Upper lobe of right lung (tissue), 1 donor: Measurements from ENCODE around the gene MOSMO. TPM values are rescaled to one million over a fixed set of nuclear protein-coding genes. Genes with fewer than 3 reads are reported as not detected.
"Not testable (repeated sequence)": the region's sequence is repeated elsewhere in the genome, so short reads cannot be mapped to it uniquely, and the experiment has no call there.

Source experiments
- ATAC-seq: fragments of 200-7000 bp; cut with Tn5 transposase; one replicate; pipeline ENCODE4 v1.9.1; 2020; ENCODE audit warnings: mild to moderate bottlenecking, moderate library complexity
- DNase-seq: peaks from one replicate; pipeline ENCODE4 v3.0.0-alpha.2; 2020
- H3K27ac ChIP-seq: fragments of 200-600 bp; one replicate; pipeline ENCODE4 v1.8.0; 2022
- H3K27me3 ChIP-seq: fragments of 200-600 bp; one replicate; pipeline ENCODE4 v1.8.0; 2022; ENCODE audit warnings: mild to moderate bottlenecking
- H3K36me3 ChIP-seq: fragments of 200-600 bp; one replicate; pipeline ENCODE4 v1.8.0; 2022
- H3K4me1 ChIP-seq: fragments of 200-600 bp; one replicate; pipeline ENCODE4 v1.8.0; 2022
- H3K4me3 ChIP-seq: fragments of 200-600 bp; one replicate; pipeline ENCODE4 v1.8.0; 2022; ENCODE audit warnings: mild to moderate bottlenecking
- H3K9me3 ChIP-seq: fragments of 200-600 bp; one replicate; pipeline ENCODE4 v1.8.0; 2022
- CTCF ChIP-seq: fragments of 200-600 bp; IDR thresholded peaks from one replicate; pipeline ENCODE4 v1.8.0; 2022; ENCODE audit warnings: antibody characterized with exemption
- intact Hi-C: fragments of 100-400 bp; cut with DNase I; formaldehyde crosslinking; loops from one replicate; pipeline ENCODE4 v1.11.0; 2022
- total RNA-seq: library from RNA; stranded (reverse); fragmentation: NEBNext Ultra II Directional; extraction: Animal tissue kit (Norgen Biotek cat#: 25700); gene quantifications from one replicate; pipeline ENCODE4 v1.2.1, GENCODE V29; 2021
- donor health status: DM: no; HTN: yes; CAD: no; lungs with severe emphysema.

Gene MOSMO
- total RNA-seq, 1 donor from 2014 or later: 11.4 TPM

- Histone ChIP-seq H3K4me1 (peaks cover 22% of the 10 kb centered on the region), H3K4me3 (no peak overlapping the region), H3K27me3 (no peaks in the 10 kb centered on the region), H3K9me3 (no peaks in the 10 kb centered on the region), H3K27ac (no peak overlapping the region), H3K36me3 (no peaks in the 10 kb centered on the region)
- intact Hi-C loops: no loop called here
- DNase-seq (no peak), ATAC-seq (no peak)
- no peak for TF ChIP-seq CTCF
Measured at GRCh38 chr16:22016927-22017326, 9.0 kb downstream of the MOSMO start.

- intact Hi-C loops: no loop called here
- Histone ChIP-seq H3K27ac (no peak overlapping the region), H3K9me3 (no peaks in the 10 kb centered on the region), H3K27me3 (no peaks in the 10 kb centered on the region), H3K4me1 (peaks cover 22% of the 10 kb centered on the region), H3K36me3 (no peaks in the 10 kb centered on the region), H3K4me3 (no peak overlapping the region)
- no peak for TF ChIP-seq CTCF
- DNase-seq (no peak), ATAC-seq (no peak)
Measured at GRCh38 chr16:22018559-22018958, 10.6 kb downstream of the MOSMO start.

- H3K36me3 ChIP-seq: no peaks in the 10 kb centered on the region
- H3K9me3 ChIP-seq: no peaks in the 10 kb centered on the region
- H3K4me3 ChIP-seq: no peak overlapping the region
- intact Hi-C loops: no loop called here
- H3K27ac ChIP-seq: no peak overlapping the region
- no peaks in the 10 kb centered on the region for H3K27me3 ChIP-seq
- DNase-seq (no peak), ATAC-seq (no peak)
- no peak for TF ChIP-seq CTCF
- H3K4me1 ChIP-seq: peaks cover 29% of the 10 kb centered on the region
Measured at GRCh38 chr16:22022151-22022550, 14.2 kb downstream of the MOSMO start.

- ATAC-seq (no peak), DNase-seq (no peak)
- Histone ChIP-seq H3K27me3 (no peaks in the 10 kb centered on the region), H3K36me3 (no peaks in the 10 kb centered on the region), H3K4me1 (peaks cover 22% of the 10 kb centered on the region), H3K4me3 (no peak overlapping the region), H3K27ac (no peak overlapping the region), H3K9me3 (no peaks in the 10 kb centered on the region)
- intact Hi-C loops: no loop called here
- TF ChIP-seq CTCF: no peak
Measured at GRCh38 chr16:22023505-22023904, 15.6 kb downstream of the MOSMO start.

GRCh38 chr16:22024785-22025184, 16.9 kb downstream of the MOSMO start:
- H3K27me3 ChIP-seq, H3K36me3 ChIP-seq, DNase-seq, H3K4me3 ChIP-seq, intact Hi-C loops, ATAC-seq, H3K9me3 ChIP-seq, H3K27ac ChIP-seq: not testable (repeated sequence)
- peaks cover 22% of the 10 kb centered on the region for H3K4me1 ChIP-seq

GRCh38 chr16:22027633-22028032, 19.7 kb downstream of the MOSMO start:
- Histone ChIP-seq H3K27ac (no peak overlapping the region), H3K36me3 (no peaks in the 10 kb centered on the region), H3K4me3 (no peak overlapping the region), H3K27me3 (no peaks in the 10 kb centered on the region), H3K9me3 (no peaks in the 10 kb centered on the region), H3K4me1 (peaks cover 22% of the 10 kb centered on the region)
- no peak for DNase-seq
- no peak for ATAC-seq
- no peak for TF ChIP-seq CTCF
- intact Hi-C loops: no loop called here
